K562 (cell line): Measurements from ENCODE around the gene KLK15. TPM values are rescaled to one million over a fixed set of nuclear protein-coding genes. Genes with fewer than 3 reads are reported as not detected.

Experiments used
- BHLHE40 ChIP-seq: IDR thresholded peaks from 2 replicates; pipeline ENCODE4 v1.6.1; 2011; ENCODE audit warnings: low read length, improper control_type of control experiment
- POLR2AphosphoS2 ChIP-seq: IDR thresholded peaks from 2 replicates; pipeline ENCODE4 v1.6.1; 2012; ENCODE audit warnings: low read length, improper control_type of control experiment
- RERE ChIP-seq: sonication (generic); formaldehyde crosslinking; IDR thresholded peaks from 2 replicates; pipeline ENCODE4 v1.8.0; 2023; ENCODE audit warnings: missing genetic modification reagents, mild to moderate bottlenecking, borderline replicate concordance
- polyA plus RNA-seq, 8 experiments: library from polyadenylated mRNA; depleted of rRNA in 4 of 8; stranded (reverse) in 5 of 8; unstranded in 3 of 8; fragments of >200 nt; fragmentation: Nextera tagmentation in 2 of 8; fragmentation: Illumina TruSeq in 1 of 8; extraction: Ambion mirVana in 2 of 8; extraction: Trizol in 1 of 8; gene quantifications; 2 replicates each; pipeline versions ENCODE4 v1.2.1 to v1.2.3, GENCODE V29; 2011 to 2014; ENCODE audit warnings: inconsistent platforms in 1 of 8, missing spikeins in 1 of 8
- total RNA-seq, 7 experiments: library from RNA; depleted of rRNA in 6 of 7; stranded (reverse); fragments of >200 nt in 6 of 7; fragmentation: Illumina TruSeq in 2 of 7; extraction: Trizol in 2 of 7; gene quantifications; 2 replicates each; pipeline versions ENCODE4 v1.2.1 to v1.2.3, GENCODE V29; 2011 to 2021; ENCODE audit warnings: low replicate concordance in 1 of 7

The KLK15 gene
- total and polyA plus RNA-seq, 9 of the 15 experiments (the other 6 are each of a cell fraction or from before 2014, with no cell fraction given): not detected

- TF ChIP-seq RERE (CRISPR knock-in tag): peak; percentile 55; the same call in 1 of the 2 replicates
- peak; percentile 12; the same call in 1 of the 2 replicates for TF ChIP-seq BHLHE40
- TF ChIP-seq POLR2AphosphoS2: no peak
Observed at GRCh38 chr19:50818859-50819472, 14.4 kb downstream of the KLK15 start (continued).
